Activated T-cell treated with anti-CD3 and anti-CD28 coated beads, Interleukin-2, amount 50 U/mL, for 1 hour (primary cell): ENCODE results near the gene PBRM1.

Experiments used
- DNase-seq: peaks from one replicate; pipeline ENCODE4 v3.0.0-alpha.2; 2020

The PBRM1 gene

DNA sequence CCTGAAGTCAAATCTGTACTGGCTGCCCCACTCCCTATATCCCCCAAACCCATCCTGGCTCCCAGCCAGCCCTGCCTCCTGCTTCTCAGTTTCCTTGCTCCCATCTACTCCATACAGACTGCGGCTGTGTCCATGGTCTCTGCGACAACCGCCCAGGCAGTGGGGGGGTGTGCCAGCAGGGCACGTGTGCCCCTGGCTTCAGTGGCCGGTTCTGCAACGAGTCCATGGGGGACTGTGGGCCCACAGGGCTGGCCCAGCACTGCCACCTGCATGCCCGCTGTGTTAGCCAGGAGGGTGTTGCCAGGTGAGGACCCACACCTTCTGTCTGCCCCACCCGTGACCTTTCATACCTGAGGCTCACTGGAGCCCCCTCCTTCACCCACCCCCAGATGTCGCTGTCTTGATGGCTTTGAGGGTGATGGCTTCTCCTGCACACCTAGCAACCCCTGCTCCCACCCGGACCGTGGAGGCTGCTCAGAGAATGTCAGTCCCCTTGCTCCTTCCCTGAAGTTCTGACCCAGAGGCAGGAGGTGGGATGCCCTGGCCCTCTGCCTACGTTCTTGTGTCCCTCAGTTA, 175.9 kb downstream of the PBRM1 start:
- no peak for DNase-seq

DNA sequence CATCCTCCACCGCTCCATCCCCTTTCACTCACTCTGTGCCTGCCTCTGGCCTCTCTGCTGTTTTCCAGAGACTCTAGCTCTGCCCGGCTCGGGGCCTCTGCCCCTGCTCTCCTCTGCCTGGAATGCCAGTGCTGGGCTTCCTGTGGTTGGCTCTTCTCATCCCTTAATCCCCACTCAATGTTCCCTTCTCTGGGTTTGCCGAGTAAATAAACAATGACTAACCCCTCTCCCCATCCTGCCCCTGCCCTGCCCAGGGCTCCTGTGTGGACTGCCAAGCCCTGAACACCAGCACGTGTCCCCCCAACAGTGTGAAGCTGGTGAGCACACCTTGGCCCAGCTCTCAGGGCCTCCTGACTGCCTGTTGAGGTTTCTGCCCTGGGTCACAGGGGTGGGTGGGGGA, 178.4 kb downstream of the PBRM1 start:
- no peak for DNase-seq

DNA sequence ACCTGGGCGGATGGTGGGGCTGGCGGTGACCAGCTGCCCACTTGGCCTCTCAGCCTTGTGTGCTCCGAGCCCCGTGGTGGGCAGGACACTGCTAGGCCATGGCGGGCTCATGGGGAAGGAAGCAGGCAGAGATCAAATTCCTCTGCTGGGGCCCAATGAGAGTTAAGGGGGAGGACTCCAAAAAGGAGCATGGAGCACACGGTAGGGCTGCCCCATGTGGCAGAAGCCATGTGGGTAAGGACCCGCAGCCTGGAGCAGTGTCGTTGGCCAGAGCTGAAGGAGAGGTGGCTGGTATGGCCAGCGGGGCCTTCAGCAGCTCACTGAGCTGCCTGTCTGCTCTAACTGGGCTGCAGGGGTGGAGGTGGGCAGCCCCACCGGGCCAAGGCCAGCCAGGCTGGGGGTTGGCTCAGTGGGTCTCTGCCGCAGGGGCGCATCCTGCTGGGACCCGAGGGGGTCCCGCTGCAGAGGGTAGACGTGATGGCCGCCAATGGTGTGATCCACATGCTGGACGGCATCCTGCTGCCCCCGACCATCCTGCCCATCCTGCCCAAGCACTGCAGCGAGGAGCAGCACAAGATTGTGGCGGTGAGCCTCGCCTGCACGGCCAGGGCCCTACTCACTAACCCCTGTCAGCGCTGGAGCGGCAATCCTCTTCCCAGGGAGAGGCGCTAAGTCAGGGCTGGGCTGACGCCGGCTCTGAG, 179.3 kb downstream of the PBRM1 start:
- DNase-seq = no peak

DNA sequence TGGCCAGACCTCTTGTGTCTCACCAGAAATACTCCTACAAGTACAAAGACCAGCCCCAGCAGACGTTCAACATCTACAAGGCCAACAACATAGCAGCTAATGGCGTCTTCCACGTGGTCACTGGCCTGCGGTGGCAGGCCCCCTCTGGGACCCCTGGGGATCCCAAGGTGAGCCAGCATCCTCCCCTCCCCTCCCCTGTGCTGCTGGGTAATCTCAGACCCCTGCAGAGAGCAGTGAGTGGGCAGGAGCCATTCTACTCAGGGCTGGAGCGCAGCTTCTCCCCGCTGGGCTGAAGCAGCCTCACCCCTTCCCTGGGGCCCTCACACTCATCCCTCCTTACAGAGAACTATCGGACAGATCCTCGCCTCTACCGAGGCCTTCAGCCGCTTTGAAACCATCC, 180.7 kb downstream of the PBRM1 start:
- DNase-seq = no peak

DNA sequence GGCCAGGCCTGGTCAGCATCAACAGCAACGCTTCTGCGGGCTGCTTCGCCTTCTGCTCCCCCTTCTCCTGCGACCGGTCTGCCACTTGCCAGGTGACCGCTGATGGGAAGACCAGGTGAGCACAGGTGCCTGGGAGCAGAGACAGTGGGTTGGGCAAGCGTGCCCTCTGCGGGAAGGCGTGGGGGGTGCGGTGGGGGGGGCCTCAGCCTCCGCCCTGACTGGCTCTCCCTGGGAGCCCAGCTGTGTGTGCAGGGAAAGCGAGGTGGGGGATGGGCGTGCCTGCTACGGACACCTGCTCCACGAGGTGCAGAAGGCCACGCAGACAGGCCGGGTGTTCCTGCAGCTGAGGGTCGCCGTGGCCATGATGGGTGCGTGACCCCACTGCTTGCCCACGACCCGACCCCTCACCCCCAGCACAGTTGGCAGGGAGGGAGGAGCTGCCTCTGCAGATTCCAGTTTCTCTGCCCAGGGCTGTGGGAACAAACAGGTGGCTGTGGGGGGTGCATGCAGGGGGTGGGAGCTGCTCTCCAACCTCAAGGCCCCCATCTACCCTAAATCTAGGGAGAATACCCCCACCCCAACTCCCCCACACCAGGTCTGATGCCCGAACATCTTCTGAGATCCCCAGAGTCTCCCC, 181.8 kb downstream of the PBRM1 start:
- DNase-seq = no peak

DNA sequence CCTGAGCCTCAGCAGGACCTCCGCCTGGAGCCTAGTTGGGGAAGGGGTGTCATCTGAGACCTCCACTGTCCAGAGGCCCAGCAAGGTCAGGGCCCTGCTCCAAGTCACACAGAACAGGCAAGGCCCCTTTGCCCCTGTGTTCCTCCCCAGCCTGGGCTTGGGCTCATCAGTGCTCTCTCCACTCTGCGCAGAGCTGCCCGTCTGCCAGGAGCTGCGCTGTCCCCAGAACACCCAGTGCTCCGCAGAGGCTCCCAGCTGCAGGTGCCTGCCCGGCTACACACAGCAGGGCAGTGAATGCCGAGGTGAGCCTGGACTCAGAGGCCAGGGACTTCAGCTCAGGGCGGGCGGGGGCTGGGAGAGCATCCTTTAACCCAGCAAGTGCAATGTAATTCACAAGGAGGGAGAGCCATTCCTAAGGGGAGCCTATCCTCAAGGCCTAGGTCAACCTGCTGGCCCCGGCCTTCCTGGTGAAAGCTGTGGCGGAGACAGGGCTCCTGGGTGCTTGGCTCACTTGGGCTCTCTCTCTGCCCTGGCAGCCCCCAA, 182.8 kb downstream of the PBRM1 start:
- no peak for DNase-seq

DNA sequence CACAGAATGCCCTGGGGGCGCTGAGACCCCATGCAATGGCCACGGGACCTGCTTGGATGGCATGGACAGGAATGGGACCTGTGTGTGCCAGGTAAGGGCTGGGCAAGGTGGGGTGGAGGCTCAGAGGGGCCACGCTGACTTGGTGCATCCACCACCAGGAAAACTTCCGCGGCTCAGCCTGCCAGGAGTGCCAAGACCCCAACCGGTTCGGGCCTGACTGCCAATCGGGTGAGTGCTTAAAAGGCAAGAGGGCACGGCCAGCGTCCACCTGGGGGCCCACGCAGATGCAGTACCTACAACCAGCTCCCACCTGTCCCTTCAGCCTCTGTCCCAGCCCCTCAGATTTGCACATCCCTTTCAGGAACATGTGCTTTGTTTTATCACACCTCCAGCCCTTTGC, 183.7 kb downstream of the PBRM1 start:
- no peak for DNase-seq

DNA sequence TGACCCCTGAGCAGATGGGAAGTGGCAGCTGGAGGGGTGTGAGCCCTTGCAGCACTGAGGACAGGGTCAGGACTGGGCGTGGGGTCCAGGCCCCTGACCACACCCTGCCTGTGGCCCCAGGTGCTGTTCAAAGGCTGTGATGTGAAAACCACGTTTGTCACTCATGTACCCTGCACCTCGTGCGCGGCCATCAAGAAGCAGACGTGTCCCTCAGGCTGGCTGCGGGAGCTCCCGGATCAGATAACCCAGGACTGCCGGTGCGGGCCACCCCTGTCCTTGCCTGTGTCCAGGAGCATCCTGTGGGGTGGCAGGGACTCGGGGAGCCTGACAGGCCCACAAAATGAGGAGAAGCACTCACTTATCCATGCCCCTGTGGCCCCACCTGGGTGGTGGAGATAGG, 184.7 kb downstream of the PBRM1 start:
- DNase-seq = no peak

DNA sequence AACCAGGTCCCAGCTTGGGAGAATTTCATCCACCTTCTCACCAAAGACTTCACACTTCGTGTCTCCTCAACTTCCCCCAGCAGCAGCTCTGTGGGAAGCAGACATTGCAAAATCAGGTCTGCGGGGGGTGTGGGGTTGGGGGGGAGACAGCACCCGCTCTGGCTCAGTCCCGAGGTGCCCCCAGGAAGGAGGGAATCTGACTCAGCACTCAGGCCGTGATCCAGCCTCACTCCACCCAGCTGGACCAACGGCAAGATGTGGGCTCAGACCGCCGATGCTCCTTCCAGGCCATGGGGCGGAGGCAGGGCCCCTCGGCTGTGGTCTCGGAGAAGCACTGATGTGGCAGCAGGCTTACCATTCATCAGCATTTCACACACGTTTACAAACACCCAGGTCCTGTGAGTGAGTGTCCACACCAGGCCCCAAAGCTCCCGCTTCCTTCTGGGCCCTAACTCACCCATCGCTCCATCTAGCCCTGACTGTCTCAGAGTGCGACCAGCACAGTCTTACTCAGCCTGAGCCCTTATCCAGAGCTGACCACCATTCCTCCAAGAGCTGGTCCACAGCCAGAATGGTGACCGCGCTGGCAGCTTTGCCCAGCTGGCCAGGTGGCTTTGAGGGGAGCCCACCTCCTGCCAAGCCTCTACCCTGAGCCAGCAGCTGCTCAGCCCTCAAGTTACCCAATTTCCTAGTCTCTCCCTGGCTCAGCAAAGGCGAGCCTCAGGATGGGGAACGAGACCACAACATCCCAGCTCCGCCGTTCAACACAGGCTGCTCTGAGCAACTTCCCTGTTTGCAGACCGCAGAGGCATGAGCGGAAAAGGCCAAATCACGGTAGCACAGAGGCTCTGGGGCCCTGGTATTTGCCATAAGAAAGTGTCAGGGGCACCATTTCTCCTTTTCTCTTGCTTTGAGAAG, 187.3 kb downstream of the PBRM1 start:
- no peak for DNase-seq

DNA sequence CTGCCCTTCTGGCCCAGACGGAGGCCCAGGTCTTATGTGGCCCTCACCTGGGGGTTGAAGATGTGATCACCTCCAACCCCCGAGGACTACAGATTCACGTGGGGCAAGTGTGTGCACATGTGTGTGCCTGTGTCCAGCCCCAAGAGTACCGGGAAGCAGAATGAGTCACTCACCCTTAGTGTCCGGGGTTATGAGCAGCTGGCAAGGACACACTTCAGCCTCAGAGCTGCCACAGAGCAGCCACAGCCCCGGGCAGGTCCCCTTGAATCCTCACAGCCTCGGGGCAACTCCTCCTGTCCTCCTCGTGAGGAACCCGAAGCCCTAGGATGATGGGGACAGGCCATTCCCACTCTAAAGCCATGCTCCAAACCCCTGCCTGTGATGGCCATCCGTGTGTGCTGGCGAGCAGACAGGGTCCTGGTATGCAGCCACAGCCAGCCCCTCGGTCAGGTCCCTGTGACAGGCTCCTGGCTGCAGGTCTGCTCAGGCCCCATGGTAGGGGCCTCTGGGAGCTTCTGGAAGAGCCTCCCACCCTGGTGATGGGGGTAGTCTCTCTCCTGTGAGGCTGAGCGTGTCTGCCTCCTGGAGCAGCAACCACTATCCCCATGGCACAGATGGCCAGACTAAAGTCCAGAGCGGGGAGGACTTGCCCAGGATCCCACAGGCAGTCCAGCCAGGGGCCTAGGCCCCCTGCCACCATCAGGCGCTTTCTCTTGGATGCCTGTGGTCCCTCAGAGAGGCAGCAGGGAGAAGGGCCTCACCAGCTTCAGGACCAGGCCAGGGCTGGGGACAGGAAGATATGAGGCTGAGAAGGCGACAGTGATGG, 189.7 kb downstream of the PBRM1 start:
- no peak for DNase-seq
